ENCODE data around the gene EHMT1.
"Not testable (repeated sequence)": the region's sequence is repeated elsewhere in the genome, so short reads cannot be mapped to it uniquely, and the experiment has no call there.

EHMT1 gene

DNA sequence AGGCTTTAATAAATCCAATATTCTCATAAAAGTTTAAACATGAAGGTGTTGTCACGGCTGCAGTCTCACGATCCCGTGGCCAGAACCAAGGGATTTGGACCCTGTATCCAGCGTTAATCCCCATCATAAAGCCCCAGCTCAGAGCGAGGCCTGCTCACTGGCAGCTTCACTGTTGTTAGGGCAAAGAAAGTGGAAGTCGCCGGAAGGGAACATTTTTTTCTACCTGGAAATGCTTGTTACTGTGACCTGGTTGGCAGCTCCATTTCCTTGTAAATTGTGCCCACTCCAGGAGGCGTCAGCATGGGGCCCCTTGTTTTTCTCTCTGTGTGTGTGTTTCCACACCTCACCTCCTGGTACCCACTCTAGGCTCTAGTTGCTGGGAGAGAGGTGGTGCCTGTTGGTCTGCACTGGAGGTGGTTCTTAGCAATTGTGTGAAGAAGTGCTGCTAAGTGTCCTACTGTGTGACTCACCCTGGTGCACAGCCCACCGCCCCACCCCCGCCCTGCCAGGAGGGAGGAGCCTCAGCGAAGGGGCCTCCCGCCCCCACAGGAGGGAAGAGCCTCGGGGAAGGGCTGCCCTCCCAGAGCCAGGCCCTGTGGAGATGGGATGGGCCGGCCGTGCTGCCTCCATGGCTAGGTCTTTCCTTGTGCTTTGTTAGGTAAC is 105.1 kb downstream of the EHMT1 start:
- TF ChIP-seq, protein P1, sequence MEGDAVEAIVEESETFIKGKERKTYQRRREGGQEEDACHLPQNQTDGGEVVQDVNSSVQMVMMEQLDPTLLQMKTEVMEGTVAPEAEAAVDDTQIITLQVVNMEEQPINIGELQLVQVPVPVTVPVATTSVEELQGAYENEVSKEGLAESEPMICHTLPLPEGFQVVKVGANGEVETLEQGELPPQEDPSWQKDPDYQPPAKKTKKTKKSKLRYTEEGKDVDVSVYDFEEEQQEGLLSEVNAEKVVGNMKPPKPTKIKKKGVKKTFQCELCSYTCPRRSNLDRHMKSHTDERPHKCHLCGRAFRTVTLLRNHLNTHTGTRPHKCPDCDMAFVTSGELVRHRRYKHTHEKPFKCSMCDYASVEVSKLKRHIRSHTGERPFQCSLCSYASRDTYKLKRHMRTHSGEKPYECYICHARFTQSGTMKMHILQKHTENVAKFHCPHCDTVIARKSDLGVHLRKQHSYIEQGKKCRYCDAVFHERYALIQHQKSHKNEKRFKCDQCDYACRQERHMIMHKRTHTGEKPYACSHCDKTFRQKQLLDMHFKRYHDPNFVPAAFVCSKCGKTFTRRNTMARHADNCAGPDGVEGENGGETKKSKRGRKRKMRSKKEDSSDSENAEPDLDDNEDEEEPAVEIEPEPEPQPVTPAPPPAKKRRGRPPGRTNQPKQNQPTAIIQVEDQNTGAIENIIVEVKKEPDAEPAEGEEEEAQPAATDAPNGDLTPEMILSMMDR (IDR thresholded peaks at IDR 0.05; ENCODE audit: low read depth, low read length), result no peak
- no peak for DNase-seq (ENCODE audit: extremely low read depth, low read depth)

DNA sequence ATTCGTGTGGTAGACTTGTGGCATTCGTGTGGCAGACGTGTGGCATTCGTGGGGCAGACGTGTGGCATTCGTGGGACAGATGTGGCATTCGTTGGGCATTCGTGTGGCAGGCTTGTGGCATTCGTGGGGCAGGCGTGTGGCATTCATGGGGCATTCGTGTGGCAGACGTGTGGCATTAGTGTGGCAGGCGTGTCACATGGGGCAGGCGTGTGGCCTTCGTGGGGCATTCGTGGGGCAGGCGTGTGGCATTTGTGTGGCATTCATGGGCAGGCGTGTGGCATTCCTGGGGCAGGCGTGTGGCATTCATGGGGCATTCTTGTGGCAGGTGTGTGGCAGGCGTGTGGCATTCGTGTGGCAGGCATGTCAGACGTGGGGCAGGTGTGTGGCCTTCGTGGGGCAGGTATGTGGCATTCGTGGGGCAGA is 106.0 kb downstream of the EHMT1 start:
- TF ChIP-seq, protein P1 (IDR thresholded peaks at IDR 0.05; ENCODE audit: low read depth, low read length), result no peak
- DNase-seq (ENCODE audit: extremely low read depth, low read depth), result no peak

GRCh38 chr9:137725598-137725997 is 106.8 kb downstream of the EHMT1 start:
- TF ChIP-seq, protein P1 (IDR thresholded peaks at IDR 0.05; ENCODE audit: low read depth, low read length), result no peak

DNA sequence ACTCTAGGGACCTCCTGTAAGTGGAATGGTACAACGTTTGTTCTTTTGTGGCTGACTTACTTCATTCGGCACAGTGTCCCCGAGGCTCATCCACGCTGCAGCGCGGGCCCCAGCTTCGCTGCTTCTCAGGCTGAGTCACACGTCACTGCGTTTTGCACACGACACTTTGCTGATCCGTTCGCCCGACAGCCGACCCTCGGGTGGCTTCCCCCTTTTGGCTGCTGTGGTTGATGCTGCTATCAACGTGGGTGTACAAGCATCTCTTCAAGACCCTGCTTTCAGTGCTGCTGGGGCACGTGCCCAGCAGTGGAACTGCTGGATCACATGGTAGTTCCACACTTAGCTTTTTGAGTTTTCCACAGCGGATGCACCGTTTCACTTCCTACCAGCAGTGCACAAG is 107.5 kb downstream of the EHMT1 start:
- DNase-seq (ENCODE audit: extremely low read depth, low read depth), result not testable (repeated sequence)

More at GRCh38 chr9:137725598-137725997, 106.8 kb downstream of the EHMT1 start:
- no peak for DNase-seq (ENCODE audit: extremely low read depth, low read depth)

GRCh38 chr9:137726764-137727163 is 108.0 kb downstream of the EHMT1 start:
- TF ChIP-seq, protein P1 (IDR thresholded peaks at IDR 0.05; ENCODE audit: low read depth, low read length), result no peak
- DNase-seq (ENCODE audit: extremely low read depth, low read depth), result no peak

- TF ChIP-seq, protein P1 (IDR thresholded peaks at IDR 0.05; ENCODE audit: low read depth, low read length), result no peak
- no peak for DNase-seq (ENCODE audit: extremely low read depth, low read depth)
Observed at GRCh38 chr9:137727716-137728115, 108.9 kb downstream of the EHMT1 start.

GRCh38 chr9:137728444-137729311 is 109.9 kb downstream of the EHMT1 start:
- TF ChIP-seq, protein P1 (IDR thresholded peaks at IDR 0.05; ENCODE audit: low read depth, low read length), result no peak
- no peak for DNase-seq (ENCODE audit: extremely low read depth, low read depth)
